ENCODE data around the gene LRMDA.

LRMDA gene

GRCh38 chr10:75649466-75649865, 218.0 kb downstream of the LRMDA start:
- DNase-seq, result no peak

DNA sequence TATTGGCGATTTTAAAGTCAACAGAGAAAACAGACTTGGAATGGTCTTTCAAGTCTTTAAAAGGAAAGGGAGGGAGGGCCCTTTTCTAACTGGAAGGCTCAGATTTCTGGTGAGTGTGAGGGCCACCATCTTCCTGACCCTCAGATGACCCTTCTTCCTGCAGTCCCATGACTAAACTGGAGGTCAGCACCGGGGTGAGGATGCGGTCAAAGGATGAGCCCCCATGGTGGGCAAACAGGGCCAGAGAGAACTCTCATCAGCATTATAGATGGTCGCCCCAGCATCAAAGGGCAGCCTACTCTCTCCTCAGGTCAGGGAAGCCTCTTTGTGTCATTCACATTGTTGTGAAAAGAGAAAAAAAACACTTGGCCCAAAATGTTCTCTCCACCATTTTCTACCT, 219.2 kb downstream of the LRMDA start:
- DNase-seq, result no peak

DNA sequence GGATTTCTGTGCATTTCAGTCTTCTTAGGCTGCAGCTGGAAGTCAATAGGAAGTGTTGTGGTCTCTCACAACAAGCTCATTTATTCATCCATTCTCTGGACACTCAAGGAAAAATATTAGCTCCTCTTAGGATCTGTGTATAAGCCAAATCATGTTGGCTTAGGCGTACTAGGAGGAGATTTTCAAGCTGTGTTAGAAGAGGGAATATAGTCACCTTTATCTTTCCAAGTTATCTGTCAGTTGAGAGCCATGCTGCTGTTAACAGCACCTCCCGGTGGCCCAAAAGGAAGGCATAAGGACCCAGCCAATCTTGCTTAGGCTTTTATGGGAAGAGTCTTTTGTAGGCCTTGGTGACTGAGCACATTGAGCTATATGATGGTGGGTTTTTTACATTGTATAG, 220.0 kb downstream of the LRMDA start:
- DNase-seq, result no peak

- no peak for DNase-seq
These were observed 220.8 kb downstream of the LRMDA start for GRCh38 chr10:75652146-75652740.

- DNase-seq, result no peak
These were observed 222.3 kb downstream of the LRMDA start for GRCh38 chr10:75653761-75654160.

DNA sequence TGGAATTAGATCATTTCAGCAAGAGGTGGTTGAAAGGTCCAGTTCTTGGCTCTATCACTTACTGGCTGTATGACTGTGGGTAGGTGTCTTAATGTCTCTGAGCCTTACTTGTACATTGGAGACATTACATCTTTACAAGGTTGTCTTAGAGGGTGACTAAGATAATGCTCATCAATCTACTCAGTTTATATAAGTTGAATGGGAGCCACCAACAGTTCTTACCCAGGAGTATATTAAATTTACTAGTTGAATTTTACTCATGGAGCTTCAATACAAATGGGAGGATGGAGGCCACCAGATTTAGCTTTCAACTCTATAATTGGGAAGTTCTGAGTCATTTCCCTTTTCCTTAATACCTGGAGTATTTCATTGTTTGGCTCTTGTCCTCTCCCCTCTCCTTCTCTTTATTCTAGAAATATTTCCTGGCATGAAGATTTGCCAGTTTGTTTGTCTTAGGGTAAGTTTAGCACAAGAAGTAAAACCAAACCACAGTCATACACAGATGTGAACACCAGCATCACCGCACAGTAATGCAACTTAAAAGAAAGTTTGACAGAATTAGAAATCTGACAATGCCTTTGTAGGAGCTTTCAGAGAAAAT, 222.8 kb downstream of the LRMDA start:
- no peak for DNase-seq

DNA sequence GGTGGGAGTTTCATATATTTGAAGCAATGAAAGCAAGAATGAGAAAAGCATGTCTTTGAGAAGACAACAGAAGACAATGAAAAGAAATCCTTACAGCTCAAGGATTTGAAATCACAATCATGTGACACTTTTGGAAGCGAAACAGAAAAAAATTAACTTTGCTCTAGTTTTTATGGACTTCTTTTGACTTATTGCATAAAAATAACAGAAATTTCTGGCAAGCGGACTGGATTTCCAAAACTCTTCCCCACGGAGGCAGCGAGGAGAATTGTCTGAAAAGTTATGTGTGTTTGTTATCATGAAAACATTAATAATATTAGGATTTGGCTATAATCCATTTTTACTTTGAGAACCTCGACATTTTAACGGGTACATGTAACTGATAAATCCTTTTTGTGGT, 223.3 kb downstream of the LRMDA start:
- no peak for DNase-seq

DNA sequence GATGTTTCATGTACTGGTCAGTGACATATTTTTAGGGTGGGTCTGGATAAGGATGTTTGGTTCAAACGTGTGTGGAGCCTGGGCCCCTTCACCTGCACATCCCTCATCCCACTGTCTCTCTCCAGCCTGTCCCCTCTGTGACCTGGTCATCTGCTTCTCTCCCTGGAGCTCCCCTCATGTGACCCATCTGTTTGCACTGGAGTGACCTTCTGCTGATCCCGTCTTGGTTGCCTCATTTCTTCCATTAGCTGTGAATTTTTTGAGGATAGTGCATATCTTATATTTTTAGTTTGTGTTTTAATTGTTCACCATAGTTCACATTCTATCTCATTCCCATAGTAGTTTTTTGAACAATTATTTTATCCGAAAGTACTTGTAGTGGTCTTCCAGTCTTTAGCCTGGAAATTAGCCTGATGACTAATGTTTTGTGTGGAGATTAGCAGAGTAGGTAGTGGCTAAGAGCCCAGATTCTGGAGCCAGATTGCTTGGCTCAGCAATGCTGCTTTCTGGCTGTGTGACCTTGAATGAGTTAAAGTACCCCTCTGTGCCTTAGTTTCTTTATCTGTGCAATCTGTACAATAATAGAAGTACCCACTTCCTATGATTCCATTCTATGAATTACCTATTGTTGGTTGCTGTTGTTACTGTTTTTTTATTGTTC, 224.5 kb downstream of the LRMDA start:
- no peak for DNase-seq

DNA sequence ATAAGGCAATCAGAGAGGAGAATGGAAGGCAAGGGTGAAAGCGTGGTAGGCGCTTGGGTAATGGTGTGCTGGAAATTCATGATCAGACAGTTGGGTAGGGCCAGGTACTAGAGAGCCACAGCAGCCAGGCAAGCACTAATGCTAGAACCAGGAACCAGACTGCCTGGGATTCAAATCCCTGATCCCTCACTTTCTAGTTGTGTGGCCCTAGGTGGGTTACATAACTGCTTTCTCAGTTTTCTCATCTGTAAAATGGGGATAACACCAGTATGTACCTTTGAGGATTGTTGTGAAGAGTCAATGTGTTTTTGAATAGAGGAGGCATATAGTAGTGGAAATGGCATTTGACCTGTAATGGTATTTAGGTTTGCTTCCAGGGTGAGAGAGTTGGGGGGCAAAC, 225.9 kb downstream of the LRMDA start:
- DNase-seq, result no peak

DNA sequence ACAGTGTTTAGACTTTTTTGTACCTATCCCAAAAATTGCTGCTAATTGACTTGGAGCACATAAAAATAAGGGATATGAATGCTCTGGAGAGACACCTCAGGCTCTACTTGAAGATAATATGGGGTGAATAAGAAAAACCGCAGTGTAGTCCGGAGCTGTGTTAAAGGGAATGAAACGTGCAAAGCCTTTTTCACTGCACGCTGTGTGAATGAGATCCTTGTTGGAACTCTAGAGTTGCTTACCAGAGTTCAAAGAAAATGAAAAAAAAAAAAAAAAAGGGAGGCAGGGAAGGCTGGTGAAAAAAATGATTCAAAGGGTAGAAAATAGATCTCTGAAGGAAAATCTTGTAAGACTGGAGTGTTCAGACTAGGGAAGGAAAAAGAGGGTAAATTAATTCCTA, 226.6 kb downstream of the LRMDA start:
- no peak for DNase-seq

DNA sequence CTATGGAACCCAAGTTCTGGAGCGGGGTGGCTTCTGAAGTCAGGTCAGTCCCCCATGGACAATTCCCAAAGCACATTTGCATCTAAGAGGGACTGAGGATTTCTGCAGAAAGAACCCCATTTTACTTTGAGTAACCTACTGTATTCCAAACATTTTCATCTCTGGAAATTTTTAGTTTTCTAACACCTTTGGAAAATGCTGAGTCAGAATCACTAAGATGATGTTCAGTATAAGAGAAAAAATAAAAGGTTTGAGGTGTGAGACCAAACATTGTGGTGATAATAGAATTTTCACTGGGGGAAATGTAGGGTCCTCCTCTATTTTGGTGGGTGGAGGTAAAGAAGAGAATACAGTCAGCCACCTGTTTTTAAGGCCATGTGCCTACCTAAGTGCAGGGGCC, 227.1 kb downstream of the LRMDA start:
- DNase-seq, result no peak

DNA sequence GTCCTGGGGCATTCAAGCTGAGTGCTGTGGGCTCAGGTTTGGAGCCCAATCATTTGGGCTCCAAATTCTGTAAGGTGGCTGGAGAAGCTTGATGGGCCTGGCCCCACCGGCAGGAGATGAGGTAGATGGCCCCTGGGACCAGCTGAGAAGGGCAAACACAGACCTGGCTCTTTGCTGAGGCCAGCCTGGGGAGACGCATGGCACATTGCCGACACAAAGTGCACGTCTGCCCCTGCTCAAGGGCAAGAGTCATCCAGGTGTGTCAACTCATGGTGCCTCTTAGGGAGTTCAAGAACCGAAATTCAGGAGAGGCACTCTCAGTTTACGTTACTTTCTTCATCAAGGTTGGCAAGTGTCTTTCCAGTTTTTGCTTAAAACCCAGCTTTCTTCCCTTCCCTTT, 227.5 kb downstream of the LRMDA start:
- DNase-seq, result no peak

DNA sequence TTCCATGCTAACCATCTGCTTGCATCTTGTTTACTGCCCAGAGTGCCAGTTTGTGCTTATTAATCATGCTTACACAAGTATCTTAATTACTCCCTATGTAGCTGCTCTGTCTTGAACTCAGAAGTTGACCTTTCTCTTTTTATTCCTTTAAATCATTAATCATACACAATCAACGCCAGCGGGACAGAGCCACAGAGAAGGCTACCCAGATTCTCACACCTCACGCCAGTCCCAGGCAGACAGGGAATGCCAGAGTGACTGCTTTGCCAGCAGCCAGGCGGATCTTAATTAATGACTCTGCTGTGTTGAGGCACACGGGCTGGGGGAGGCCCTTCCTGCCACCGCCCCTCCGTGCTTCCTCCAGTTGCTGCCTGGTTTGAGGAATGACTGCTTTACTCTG, 229.4 kb downstream of the LRMDA start:
- DNase-seq, result no peak

DNA sequence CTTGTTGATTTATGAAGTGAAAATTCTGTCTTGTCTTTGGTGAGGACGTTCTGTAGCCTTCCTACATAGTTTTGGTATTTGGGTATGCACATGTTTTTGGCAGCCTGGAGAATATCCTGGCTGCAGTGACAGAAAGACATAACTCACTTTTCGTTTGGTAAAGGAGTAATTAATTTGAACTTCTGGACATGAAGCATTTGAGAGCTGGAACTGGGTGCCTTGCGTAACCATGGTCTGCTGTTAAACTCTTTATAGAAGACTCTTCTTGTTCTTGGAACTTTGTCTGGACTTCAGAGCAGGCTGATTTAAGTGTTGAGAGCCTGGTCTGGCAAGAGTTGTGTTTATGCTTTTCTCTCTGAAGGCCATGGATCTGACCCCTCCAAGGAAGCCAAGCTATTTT, 231.3 kb downstream of the LRMDA start:
- DNase-seq, result no peak

DNA sequence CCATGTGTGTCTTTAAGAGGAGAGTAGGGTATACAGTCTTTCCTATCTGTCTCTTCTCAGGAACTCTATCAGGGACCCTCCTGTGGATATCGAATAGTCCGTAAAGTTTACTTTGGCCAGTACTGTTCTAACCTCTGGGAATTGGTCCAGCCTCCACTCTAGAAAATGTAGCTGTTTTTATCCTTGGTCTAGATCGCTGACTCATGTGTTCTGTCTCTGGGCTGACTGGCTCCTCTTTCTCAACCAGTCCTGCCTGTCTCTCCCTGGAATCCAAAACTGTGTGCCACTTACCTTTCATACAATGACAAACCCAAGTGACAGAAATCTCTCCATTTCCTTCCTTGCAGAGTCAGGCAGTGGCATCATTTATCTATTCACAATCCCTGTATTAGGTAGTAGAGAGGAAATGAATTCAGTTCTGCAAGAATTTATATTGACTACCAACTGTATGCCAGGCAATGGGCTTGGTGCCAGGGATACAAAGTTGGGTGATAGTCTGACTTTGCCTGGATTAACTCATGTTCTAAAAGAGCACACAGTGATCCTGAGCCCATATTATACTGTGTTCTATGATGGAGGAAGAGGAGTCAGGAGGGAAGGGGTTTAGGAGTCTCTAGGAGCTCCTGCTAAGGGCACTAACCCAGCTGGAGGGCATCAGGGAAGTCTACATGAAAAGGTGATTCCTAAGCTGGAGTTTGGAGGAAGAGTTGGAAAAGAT, 232.7 kb downstream of the LRMDA start:
- DNase-seq, result no peak

DNA sequence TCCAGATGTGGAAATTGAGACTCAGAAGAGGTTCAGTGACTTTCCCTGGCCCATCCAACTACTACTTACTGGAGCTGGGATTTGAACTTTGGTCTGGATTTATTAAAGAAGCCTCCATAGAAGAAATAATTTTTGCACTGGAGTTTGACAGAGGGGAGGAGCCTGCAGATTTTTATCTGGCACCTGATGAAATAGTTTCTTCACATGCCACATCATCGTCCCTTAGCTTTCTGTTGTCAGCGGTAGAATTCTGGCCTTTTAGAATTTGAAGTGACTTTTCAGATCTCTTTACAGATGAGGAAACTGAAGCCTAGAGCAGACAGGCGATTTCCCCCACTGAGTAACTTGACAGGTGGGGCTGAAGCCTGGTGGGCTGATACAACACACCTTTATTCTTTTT, 233.5 kb downstream of the LRMDA start:
- DNase-seq, result no peak

DNA sequence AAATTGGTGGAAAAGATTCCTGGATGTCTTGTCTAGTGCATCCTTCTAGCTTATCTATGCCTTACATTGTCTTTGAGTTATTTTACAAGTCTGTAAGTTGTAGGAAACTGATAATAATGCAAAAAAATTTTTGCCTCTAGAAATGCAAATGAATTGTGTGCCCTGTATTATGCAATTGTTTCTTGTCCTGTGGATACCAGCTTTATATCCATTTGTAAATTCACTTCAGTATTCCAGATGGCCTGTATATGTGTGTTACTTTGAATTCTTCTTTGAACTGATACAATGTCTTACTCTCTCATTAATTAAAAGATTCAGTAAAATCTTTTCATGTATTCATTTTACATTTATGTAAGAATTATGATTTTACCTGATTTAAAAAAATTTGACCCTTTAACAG, 234.3 kb downstream of the LRMDA start:
- no peak for DNase-seq

DNA sequence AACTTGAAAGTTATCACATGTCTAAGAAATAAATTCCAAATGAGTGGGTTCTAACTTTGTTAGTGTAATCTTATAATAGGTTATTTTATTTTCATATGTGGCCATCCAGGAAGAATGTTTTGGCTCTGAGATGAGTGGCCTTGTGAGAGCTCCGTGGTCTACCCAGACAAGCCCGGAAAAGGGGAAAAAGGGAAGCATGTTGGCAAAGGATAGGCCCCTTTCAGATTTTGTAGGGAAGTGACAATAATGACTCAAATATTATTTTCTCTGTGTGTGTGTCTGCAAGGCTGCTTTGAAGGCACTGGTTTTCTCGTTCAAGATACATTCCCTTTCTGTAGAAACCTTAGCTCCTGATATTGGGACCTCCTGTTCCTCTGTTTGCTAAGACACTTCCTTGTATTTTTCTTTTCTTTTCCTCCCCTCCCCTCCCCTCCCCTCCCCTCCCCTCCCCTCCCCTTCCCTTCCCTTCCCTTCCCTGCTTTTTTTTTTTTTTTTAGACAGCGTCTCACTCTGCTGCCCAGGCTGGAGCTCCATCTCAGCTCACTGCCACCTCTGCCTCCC, 240.8 kb downstream of the LRMDA start:
- DNase-seq, result no peak

GRCh38 chr10:75672842-75673241, 241.4 kb downstream of the LRMDA start:
- DNase-seq, result no peak

- DNase-seq, result no peak
These were observed 246.1 kb downstream of the LRMDA start for GRCh38 chr10:75677541-75677940.

DNA sequence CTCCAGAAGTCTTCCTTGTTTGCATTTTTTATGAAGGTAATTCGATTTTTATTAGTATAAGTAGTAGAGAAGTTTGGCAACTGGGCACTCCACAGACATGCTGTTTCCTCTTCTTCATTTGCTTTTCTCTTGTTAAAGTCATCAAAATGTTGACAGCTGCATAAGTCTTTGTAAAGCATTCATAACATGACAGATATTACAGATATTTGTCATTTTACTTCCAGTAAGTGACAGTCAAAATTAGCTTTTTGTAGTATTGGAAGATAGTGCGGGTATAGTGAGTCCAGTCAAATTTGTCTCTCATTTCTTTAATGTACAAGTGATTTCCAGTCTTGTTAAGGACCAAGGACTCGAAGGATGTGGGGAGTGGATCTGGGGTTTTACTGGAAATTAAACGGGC, 247.1 kb downstream of the LRMDA start:
- DNase-seq, result no peak

- DNase-seq, result no peak
These were observed 248.1 kb downstream of the LRMDA start for GRCh38 chr10:75679536-75679935.

DNA sequence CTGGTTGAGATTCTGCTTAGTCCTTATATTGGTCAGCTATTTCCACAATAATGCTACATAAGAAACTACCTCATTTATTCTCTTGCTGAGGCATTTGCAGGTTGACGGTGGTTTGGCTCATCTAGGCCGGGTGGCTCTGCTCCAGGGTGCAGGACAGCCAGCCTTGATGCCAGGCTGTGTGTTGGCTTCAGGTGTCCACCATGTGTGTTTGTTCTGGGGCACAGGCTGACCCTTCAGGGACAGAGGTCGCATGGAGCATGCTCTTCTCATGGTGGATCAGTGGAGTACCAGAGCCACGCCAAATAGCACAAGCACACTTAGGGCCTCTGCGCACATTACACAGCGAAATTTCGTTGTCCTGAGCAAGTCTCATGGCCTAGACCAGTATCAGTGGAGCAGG, 249.9 kb downstream of the LRMDA start:
- no peak for DNase-seq
